Naive thymus-derived CD8-positive, alpha-beta T cell (primary cell): ENCODE data around the gene ELAVL2. TPM values are rescaled to one million over a fixed set of nuclear protein-coding genes. Genes with fewer than 3 reads are reported as not detected.

Source experiments
- ATAC-seq, 2 donors: fragments of 150-1000 bp; cut with Tn5 transposase in 1 of 2; sonication (Bioruptor Pico), chemical (Tn5 transposase) in 1 of 2; 1 replicate in 1 of 2; 2 replicates in 1 of 2; pipeline ENCODE4 v1.10.0; 2021; ENCODE audit warnings: mild to moderate bottlenecking in 2 of 2, moderate library complexity in 2 of 2
- POLR2A ChIA-PET: fragments of 350-600 bp; sonication (Branson Sonifier 250); formaldehyde crosslinking; loops from one replicate; lab custom pipeline; 2021; ENCODE audit warnings: antibody characterized with exemption; lab: Charles Lee
- DNase-seq, 10 donors: peaks; one replicate each; pipeline versions ENCODE4 v3.0.0 to v3.0.0-alpha.2; 2020 to 2022
- H3K27ac Mint-ChIP-seq, 10 donors: one replicate each; pipeline ENCODE4 v1.8.0; 2020 to 2022; ENCODE audit warnings: mild to moderate bottlenecking in 10 of 10, mixed read lengths in 10 of 10, moderate library complexity in 4 of 10, inconsistent platforms in 1 of 10
- H3K27me3 Mint-ChIP-seq, 5 donors: one replicate each; pipeline ENCODE4 v1.8.0; 2021 to 2022; ENCODE audit warnings: mixed read lengths in 5 of 5
- H3K36me3 Mint-ChIP-seq, 3 donors: one replicate each; pipeline ENCODE4 v1.8.0; 2020 to 2022; ENCODE audit warnings: mixed read lengths in 3 of 3, mild to moderate bottlenecking in 2 of 3, inconsistent platforms in 1 of 3
- H3K4me1 Mint-ChIP-seq, 4 donors: one replicate each; pipeline ENCODE4 v1.8.0; 2021 to 2022; ENCODE audit warnings: mixed read lengths in 4 of 4
- H3K4me3 Mint-ChIP-seq, 10 donors: one replicate each; pipeline ENCODE4 v1.8.0; 2020 to 2022; ENCODE audit warnings: mild to moderate bottlenecking in 10 of 10, mixed read lengths in 10 of 10, moderate library complexity in 6 of 10, inconsistent platforms in 1 of 10
- H3K9me3 Mint-ChIP-seq, 9 donors: one replicate each; pipeline ENCODE4 v1.8.0; 2020 to 2022; ENCODE audit warnings: mixed read lengths in 9 of 9, mild to moderate bottlenecking in 3 of 9, inconsistent platforms in 1 of 9, moderate library complexity in 1 of 9
- polyA plus RNA-seq, 3 donors: library from polyadenylated mRNA; unstranded; fragments of 300-500 nt; fragmentation: Illumina TruSeq; gene quantifications; one replicate each; pipeline ENCODE4 v1.2.3, GENCODE V29; 2021
- total RNA-seq, 8 experiments: library from RNA in 2 of 8; stranded (reverse) in 2 of 8; gene quantifications; one replicate each; pipeline ENCODE4 v1.2.3 and lab custom pipeline; 2021 to 2026

ELAVL2 gene
- total and polyA plus RNA-seq, 5 experiments from 2014 or later = not detected

DNA sequence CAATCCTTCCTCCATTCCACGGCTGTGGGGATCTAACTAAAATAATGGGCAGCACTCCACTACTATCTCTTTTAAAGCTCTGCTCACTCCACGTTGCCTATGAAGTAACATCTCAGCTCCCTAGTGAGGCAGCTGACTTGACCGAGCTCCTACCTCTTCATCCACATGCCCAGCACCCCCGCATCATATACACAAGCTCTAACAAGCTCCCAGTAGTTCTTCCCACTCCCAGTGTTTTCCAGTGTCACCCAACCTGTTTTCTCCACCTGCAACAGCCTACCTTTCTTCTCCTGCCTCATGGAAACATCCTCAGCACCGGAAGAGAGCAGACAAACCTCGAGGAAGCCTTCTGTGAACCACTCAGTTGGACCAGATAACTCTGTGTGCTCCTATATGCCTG, 50.5 kb downstream of the ELAVL2 start:
- Mint-ChIP-seq H3K27me3 (peaks cover 0 to 4% (median 0%) of the 10 kb centered on the region in 5 donors), H3K4me3 (no peak overlapping the region), H3K4me1 (no peaks in the 10 kb centered on the region), H3K9me3 (peaks cover 0 to 20% (median 10%) of the 10 kb centered on the region in 9 donors), H3K27ac (no peak overlapping the region), H3K36me3 (no peaks in the 10 kb centered on the region)
- POLR2A ChIA-PET = no interaction called here
- DNase-seq (no peak), ATAC-seq (no peak)

DNA sequence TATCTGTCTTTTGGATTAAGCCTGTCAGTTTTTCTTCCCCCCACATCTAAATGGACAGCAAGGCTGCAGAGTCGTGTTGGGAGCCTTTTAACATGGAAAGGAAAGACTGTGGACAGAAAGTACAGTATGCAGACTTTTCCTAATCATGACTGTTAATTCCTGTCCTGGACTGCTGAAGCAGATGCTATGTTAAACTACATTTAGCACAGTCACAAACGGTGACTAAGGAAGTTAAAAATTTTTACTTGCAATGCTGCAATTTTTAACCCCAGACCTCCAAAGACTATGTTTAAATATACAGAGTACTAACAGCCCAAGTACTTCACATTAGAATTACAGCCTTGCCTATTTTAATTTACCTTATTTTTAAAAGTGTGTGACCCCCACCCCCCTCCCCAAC, 51.8 kb downstream of the ELAVL2 start:
- Mint-ChIP-seq H3K9me3 (peaks cover 0 to 24% (median 13%) of the 10 kb centered on the region in 9 donors), H3K36me3 (no peaks in the 10 kb centered on the region), H3K4me1 (no peaks in the 10 kb centered on the region), H3K27ac (no peak overlapping the region), H3K4me3 (no peak overlapping the region), H3K27me3 (peaks cover 0 to 4% (median 0%) of the 10 kb centered on the region in 5 donors)
- ATAC-seq = no peak
- no peak for DNase-seq
- POLR2A ChIA-PET = no interaction called here

DNA sequence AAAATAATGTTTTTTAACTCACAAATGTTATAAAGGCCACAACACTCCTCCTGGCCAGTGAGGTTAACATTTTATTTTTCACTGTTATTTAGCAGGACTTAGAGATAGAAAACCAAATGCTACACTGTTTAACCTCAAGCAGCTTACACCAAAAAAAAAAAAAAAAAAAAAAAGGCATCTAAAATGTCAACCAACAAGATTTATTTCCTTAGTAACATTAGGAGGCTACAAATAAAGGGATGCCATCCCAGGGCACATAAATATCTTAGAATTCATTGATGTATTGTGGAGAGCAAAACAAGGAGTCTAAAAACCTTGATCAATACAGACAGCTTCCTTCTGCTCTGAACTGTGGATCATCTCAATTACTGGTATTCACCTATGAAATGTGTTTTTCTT, 53.7 kb downstream of the ELAVL2 start:
- no peak for ATAC-seq
- H3K9me3 Mint-ChIP-seq = peaks cover 2 to 23% (median 11%) of the 10 kb centered on the region in 9 donors
- H3K27me3 Mint-ChIP-seq = peaks cover 0 to 4% (median 0%) of the 10 kb centered on the region in 5 donors
- H3K27ac Mint-ChIP-seq = no peak overlapping the region
- H3K4me1 Mint-ChIP-seq = no peaks in the 10 kb centered on the region
- POLR2A ChIA-PET = no interaction called here
- no peak overlapping the region for H3K4me3 Mint-ChIP-seq
- no peak for DNase-seq
- H3K36me3 Mint-ChIP-seq = peaks cover 0 to 3% (median 0%) of the 10 kb centered on the region in 3 donors

DNA sequence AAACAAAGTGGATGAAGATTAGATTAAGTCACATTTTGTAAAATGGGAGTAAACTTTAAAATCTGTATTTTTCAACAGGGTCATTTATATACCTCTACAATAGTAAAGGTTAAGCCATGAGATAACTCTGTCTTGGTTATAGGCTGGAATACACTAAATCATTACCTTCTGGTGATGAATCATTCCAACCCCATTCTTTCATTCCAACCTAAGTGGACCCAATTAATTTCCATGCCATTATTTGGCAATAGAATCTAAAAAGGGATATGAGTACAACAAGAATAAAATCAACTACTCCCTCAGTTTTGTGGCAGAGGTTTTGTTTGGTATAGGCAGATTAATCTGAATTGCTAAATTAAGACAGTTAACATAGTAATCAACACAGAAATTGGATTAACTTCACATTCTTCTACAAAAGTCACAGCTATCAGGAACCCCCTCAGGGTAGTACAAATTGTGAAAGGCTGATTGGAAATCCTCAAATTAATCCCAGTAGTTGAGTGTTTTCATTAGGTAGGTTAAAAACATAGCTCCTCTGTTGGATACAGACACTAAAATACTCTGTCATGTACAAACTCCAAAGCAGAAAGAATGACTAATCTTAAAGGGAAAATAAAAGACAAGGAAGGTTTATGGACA, 54.2 kb downstream of the ELAVL2 start:
- Mint-ChIP-seq H3K4me1 (no peaks in the 10 kb centered on the region), H3K27ac (no peak overlapping the region), H3K4me3 (no peak overlapping the region), H3K36me3 (peaks cover 0 to 3% (median 0%) of the 10 kb centered on the region in 3 donors), H3K9me3 (peaks cover 2 to 23% (median 11%) of the 10 kb centered on the region in 9 donors), H3K27me3 (peaks cover 0 to 4% (median 0%) of the 10 kb centered on the region in 5 donors)
- POLR2A ChIA-PET = no interaction called here
- DNase-seq (no peak), ATAC-seq (no peak)

DNA sequence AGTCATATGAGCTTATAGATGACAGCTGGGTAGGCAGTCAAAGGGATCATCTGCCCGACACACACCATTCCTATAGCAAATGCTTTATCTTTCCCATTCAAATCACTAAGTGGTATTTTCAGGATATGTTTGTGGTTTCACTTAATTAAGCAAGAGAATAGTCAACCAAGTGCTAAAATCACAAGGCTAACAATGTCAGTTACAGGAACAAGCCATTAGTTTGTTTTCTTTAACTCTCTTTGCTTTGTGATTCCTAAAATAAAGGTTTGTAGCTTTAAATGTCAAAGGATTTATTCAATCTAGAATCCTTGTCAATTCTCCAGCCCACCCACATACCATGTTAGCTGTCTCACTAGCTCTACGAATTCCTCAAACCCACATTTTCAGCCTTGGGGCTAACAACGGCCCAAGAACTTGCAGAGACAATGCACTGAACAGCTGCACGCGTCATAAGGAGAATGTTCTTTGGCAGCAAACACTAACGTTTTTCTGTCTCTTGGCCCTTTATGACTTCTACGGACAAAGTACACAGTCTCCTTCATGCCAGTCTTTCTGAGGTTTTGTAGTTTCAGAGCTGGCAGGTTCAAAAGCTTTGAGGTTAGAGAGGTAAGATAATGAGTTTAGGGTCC, 56.6 kb downstream of the ELAVL2 start:
- POLR2A ChIA-PET = no interaction called here
- no peak for ATAC-seq

DNA sequence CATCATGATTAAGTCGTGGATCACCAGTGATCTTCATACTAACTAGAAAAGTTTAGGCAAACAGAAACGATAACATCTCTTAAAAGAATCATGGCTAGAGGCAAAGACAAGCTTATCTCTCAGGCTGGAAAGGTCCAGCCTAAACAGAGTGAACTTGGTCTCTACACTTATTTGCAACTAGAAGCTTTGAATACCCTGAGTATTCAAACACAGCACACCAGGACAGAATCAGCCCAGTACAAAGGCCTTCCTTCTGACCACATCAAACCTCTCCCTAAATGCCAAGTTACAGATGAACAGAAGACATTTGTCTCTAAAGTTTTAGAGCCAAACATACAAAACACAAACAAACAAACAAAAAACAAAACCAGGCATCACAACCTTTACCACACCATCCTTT, 57.2 kb downstream of the ELAVL2 start:
- H3K27ac Mint-ChIP-seq = no peak overlapping the region
- peaks cover 2 to 21% (median 7%) of the 10 kb centered on the region in 9 donors for H3K9me3 Mint-ChIP-seq
- ATAC-seq = no peak
- POLR2A ChIA-PET = no interaction called here
- H3K27me3 Mint-ChIP-seq = no peaks in the 10 kb centered on the region
- H3K4me1 Mint-ChIP-seq = no peaks in the 10 kb centered on the region
- peaks cover 0 to 3% (median 0%) of the 10 kb centered on the region in 3 donors for H3K36me3 Mint-ChIP-seq
- no peak overlapping the region for H3K4me3 Mint-ChIP-seq
- no peak for DNase-seq

More for the DNA sequence above, 56.6 kb downstream of the ELAVL2 start:
- no peak overlapping the region for H3K4me3 Mint-ChIP-seq
- H3K4me1 Mint-ChIP-seq = no peaks in the 10 kb centered on the region
- H3K27me3 Mint-ChIP-seq = no peaks in the 10 kb centered on the region
- H3K9me3 Mint-ChIP-seq = peaks cover 2 to 21% (median 7%) of the 10 kb centered on the region in 9 donors
- H3K36me3 Mint-ChIP-seq = peaks cover 0 to 3% (median 0%) of the 10 kb centered on the region in 3 donors
- DNase-seq = no peak
- no peak overlapping the region for H3K27ac Mint-ChIP-seq

DNA sequence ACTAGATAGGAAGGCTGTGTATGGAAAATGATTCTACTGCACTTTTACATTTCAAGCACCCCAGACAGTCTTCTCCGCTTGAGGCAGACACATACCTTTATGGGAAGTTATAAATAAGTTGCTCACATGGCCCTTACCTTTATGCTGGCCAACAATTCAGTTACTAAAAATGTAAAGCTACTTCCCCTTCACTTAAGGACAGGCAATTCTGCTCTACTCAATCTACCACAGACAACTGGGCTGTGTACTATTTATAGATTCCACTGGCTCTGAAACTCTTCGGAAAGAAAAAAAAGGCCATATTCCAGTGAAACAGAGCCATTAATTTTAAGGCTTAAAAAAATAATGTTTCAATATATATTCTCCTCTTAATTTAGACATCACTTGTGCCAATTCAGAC, 59.4 kb downstream of the ELAVL2 start:
- Mint-ChIP-seq H3K4me3 (no peak overlapping the region), H3K4me1 (no peaks in the 10 kb centered on the region), H3K36me3 (peaks cover 0 to 3% (median 0%) of the 10 kb centered on the region in 3 donors), H3K27ac (no peak overlapping the region), H3K9me3 (peaks cover 2 to 30% (median 6%) of the 10 kb centered on the region in 9 donors), H3K27me3 (no peaks in the 10 kb centered on the region)
- no peak for DNase-seq
- ATAC-seq = no peak
- POLR2A ChIA-PET = no interaction called here

GRCh38 chr9:23765561-23765960, 60.5 kb downstream of the ELAVL2 start:
- Mint-ChIP-seq H3K27ac (no peak overlapping the region), H3K27me3 (no peaks in the 10 kb centered on the region), H3K9me3 (peaks cover 2 to 28% (median 5%) of the 10 kb centered on the region in 9 donors), H3K36me3 (peaks cover 0 to 3% (median 0%) of the 10 kb centered on the region in 3 donors), H3K4me1 (no peaks in the 10 kb centered on the region), H3K4me3 (no peak overlapping the region)
- DNase-seq = no peak
- no peak for ATAC-seq
- POLR2A ChIA-PET = no interaction called here

GRCh38 chr9:23764219-23764618, 61.8 kb downstream of the ELAVL2 start:
- Mint-ChIP-seq H3K4me3 (no peak overlapping the region), H3K9me3 (peaks cover 0 to 15% (median 5%) of the 10 kb centered on the region in 9 donors), H3K27ac (no peak overlapping the region), H3K36me3 (peaks cover 0 to 3% (median 0%) of the 10 kb centered on the region in 3 donors), H3K27me3 (no peaks in the 10 kb centered on the region), H3K4me1 (no peaks in the 10 kb centered on the region)
- POLR2A ChIA-PET = no interaction called here
- DNase-seq (no peak), ATAC-seq (no peak)

DNA sequence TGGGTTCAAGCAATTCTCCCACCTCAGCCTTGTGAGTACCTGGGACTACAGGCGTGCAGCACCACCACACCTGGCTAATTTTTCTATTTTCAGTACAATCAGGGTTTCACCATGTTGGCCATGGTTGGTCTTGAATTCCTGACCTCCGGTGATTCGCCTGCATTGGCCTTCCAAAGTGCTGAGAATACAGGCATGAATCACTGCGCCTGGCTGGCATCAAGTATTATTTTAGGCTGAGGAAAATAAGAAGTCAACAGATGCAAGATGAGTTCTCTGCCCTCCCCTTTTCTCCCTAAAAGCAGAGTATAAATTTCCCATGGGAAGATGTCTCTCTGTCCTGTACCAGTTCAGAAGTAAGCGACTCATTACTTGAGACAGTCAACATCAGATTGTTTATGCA, 71.5 kb downstream of the ELAVL2 start:
- Mint-ChIP-seq H3K9me3 (peaks cover 0 to 12% (median 7%) of the 10 kb centered on the region in 9 donors), H3K4me1 (no peaks in the 10 kb centered on the region), H3K36me3 (no peaks in the 10 kb centered on the region), H3K27me3 (no peaks in the 10 kb centered on the region), H3K27ac (no peak overlapping the region), H3K4me3 (no peak overlapping the region)
- no peak for DNase-seq
- POLR2A ChIA-PET = no interaction called here
- ATAC-seq = no peak

GRCh38 chr9:23752859-23753258, 73.2 kb downstream of the ELAVL2 start:
- Mint-ChIP-seq H3K9me3 (peaks cover 0 to 17% (median 9%) of the 10 kb centered on the region in 9 donors), H3K36me3 (no peaks in the 10 kb centered on the region), H3K27me3 (no peaks in the 10 kb centered on the region), H3K4me3 (no peak overlapping the region), H3K4me1 (no peaks in the 10 kb centered on the region), H3K27ac (no peak overlapping the region)
- DNase-seq = no peak
- no peak for ATAC-seq
- POLR2A ChIA-PET = no interaction called here

GRCh38 chr9:23751633-23752032, 74.4 kb downstream of the ELAVL2 start:
- ATAC-seq (no peak), DNase-seq (no peak)
- POLR2A ChIA-PET = no interaction called here
- H3K4me1 Mint-ChIP-seq = no peaks in the 10 kb centered on the region
- no peak overlapping the region for H3K27ac Mint-ChIP-seq
- H3K27me3 Mint-ChIP-seq = no peaks in the 10 kb centered on the region
- H3K9me3 Mint-ChIP-seq = peaks cover 5 to 26% (median 11%) of the 10 kb centered on the region in 9 donors
- no peak overlapping the region for H3K4me3 Mint-ChIP-seq
- no peaks in the 10 kb centered on the region for H3K36me3 Mint-ChIP-seq

- Mint-ChIP-seq H3K27me3 (no peaks in the 10 kb centered on the region), H3K27ac (no peak overlapping the region), H3K36me3 (no peaks in the 10 kb centered on the region), H3K4me3 (no peak overlapping the region), H3K9me3 (peaks cover 3 to 26% (median 11%) of the 10 kb centered on the region in 9 donors), H3K4me1 (no peaks in the 10 kb centered on the region)
- DNase-seq (no peak), ATAC-seq (no peak)
- POLR2A ChIA-PET = no interaction called here
Measured at GRCh38 chr9:23750808-23751207, 75.2 kb downstream of the ELAVL2 start.
